ENCODE data around the gene USP44. TPM values are rescaled to one million over a fixed set of nuclear protein-coding genes. Genes with fewer than 3 reads are reported as not detected.

The USP44 gene
- total and polyA plus RNA-seq, 2 of the 13 experiments (the other 11 are each of a cell fraction or from before 2014, with no cell fraction given), result 0.05 to 0.07 TPM

DNA sequence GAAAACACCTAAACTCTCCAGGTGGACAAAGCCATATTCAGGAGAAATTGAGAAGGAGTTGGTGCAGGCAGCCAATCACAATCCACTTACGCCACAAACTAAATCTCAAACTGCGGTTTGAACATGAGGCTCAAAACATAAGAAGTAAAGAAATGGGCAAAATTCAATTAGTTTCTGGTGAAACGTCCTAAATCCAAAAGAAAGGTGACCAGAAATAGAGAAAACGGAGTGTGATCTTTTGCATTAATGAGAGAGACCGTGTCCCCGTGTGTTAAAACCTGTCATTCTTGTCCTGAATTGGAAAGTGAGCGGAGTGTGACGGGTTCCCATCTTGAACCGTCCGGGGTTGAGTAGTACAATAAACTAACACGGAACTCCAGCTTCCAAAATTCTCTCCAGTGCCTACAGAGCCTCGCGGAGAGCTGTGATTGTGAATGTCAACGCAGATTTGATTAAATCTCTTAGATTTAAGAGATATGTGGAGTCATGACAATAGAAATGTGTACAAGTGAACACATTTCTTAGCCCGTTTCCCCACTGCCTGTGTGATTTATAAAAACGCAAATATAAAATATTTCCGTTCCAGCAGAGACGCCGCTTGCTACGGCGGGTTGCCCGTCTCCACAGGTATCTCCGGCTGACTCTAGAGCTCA is 77.9 kb downstream of the USP44 start (continued):
- TF ChIP-seq, protein P1, sequence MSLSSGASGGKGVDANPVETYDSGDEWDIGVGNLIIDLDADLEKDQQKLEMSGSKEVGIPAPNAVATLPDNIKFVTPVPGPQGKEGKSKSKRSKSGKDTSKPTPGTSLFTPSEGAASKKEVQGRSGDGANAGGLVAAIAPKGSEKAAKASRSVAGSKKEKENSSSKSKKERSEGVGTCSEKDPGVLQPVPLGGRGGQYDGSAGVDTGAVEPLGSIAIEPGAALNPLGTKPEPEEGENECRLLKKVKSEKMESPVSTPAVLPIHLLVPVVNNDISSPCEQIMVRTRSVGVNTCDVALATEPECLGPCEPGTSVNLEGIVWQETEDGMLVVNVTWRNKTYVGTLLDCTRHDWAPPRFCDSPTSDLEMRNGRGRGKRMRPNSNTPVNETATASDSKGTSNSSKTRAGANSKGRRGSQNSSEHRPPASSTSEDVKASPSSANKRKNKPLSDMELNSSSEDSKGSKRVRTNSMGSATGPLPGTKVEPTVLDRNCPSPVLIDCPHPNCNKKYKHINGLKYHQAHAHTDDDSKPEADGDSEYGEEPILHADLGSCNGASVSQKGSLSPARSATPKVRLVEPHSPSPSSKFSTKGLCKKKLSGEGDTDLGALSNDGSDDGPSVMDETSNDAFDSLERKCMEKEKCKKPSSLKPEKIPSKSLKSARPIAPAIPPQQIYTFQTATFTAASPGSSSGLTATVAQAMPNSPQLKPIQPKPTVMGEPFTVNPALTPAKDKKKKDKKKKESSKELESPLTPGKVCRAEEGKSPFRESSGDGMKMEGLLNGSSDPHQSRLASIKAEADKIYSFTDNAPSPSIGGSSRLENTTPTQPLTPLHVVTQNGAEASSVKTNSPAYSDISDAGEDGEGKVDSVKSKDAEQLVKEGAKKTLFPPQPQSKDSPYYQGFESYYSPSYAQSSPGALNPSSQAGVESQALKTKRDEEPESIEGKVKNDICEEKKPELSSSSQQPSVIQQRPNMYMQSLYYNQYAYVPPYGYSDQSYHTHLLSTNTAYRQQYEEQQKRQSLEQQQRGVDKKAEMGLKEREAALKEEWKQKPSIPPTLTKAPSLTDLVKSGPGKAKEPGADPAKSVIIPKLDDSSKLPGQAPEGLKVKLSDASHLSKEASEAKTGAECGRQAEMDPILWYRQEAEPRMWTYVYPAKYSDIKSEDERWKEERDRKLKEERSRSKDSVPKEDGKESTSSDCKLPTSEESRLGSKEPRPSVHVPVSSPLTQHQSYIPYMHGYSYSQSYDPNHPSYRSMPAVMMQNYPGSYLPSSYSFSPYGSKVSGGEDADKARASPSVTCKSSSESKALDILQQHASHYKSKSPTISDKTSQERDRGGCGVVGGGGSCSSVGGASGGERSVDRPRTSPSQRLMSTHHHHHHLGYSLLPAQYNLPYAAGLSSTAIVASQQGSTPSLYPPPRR (CRISPR knock-in tag; IDR thresholded peaks at IDR 0.05; ENCODE audit: borderline replicate concordance), result no peak
- 0 out of 2 replicates have a peak, but pooled peaks have one; percentile 36 for TF ChIP-seq SMYD3 (CRISPR knock-in tag; IDR thresholded peaks at IDR 0.05)

DNA sequence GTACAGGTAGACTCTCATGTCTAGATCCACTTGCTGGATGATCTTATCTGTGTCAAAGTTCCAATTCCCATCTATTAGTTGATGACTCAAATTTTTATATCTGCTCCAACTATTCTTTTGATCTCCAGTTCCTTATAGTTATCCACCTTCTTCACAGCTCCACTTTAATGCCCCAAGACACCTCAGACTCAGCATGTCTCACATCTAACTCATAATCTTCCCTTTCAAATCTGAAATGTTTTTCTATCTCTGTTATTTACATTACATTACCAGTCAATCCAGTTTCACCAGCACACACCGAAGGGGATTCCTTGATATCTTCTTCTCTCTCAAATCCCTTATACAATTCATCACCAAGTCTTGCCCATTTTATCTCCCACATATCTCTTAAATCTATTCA is 81.0 kb downstream of the USP44 start:
- FAIRE-seq, result no peak
- no peak overlapping the region for H3K4me2 ChIP-seq (ENCODE audit: low read depth, low read length)
- TF ChIP-seq ZBTB38 (CRISPR knock-in tag; IDR thresholded peaks at IDR 0.05) (no peak), NR2F2 (IDR thresholded peaks at IDR 0.05; ENCODE audit: borderline replicate concordance, low read depth) (no peak), TOE1 (CRISPR knock-in tag; IDR thresholded peaks at IDR 0.05) (no peak), TEAD3 (CRISPR knock-in tag; optimal IDR thresholded peaks at IDR 0.05; ENCODE audit: borderline replicate concordance) (no peak), DNMT3B (CRISPR knock-in tag; conservative IDR thresholded peaks at IDR 0.05) (no peak), ZNF331 (CRISPR knock-in tag; IDR thresholded peaks at IDR 0.05) (no peak), ZKSCAN1 (IDR thresholded peaks at IDR 0.05; ENCODE audit: low read length) (no peak), RFXANK (CRISPR knock-in tag; IDR thresholded peaks at IDR 0.05) (no peak)
- TF ChIP-seq, protein P2, sequence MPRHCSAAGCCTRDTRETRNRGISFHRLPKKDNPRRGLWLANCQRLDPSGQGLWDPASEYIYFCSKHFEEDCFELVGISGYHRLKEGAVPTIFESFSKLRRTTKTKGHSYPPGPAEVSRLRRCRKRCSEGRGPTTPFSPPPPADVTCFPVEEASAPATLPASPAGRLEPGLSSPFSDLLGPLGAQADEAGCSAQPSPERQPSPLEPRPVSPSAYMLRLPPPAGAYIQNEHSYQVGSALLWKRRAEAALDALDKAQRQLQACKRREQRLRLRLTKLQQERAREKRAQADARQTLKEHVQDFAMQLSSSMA (CRISPR knock-in tag; IDR thresholded peaks at IDR 0.05), result no peak
- TF ChIP-seq, protein P3, sequence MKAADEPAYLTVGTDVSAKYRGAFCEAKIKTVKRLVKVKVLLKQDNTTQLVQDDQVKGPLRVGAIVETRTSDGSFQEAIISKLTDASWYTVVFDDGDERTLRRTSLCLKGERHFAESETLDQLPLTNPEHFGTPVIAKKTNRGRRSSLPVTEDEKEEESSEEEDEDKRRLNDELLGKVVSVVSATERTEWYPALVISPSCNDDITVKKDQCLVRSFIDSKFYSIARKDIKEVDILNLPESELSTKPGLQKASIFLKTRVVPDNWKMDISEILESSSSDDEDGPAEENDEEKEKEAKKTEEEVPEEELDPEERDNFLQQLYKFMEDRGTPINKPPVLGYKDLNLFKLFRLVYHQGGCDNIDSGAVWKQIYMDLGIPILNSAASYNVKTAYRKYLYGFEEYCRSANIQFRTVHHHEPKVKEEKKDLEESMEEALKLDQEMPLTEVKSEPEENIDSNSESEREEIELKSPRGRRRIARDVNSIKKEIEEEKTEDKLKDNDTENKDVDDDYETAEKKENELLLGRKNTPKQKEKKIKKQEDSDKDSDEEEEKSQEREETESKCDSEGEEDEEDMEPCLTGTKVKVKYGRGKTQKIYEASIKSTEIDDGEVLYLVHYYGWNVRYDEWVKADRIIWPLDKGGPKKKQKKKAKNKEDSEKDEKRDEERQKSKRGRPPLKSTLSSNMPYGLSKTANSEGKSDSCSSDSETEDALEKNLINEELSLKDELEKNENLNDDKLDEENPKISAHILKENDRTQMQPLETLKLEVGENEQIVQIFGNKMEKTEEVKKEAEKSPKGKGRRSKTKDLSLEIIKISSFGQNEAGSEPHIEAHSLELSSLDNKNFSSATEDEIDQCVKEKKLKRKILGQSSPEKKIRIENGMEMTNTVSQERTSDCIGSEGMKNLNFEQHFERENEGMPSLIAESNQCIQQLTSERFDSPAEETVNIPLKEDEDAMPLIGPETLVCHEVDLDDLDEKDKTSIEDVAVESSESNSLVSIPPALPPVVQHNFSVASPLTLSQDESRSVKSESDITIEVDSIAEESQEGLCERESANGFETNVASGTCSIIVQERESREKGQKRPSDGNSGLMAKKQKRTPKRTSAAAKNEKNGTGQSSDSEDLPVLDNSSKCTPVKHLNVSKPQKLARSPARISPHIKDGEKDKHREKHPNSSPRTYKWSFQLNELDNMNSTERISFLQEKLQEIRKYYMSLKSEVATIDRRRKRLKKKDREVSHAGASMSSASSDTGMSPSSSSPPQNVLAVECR (CRISPR knock-in tag; IDR thresholded peaks at IDR 0.05; ENCODE audit: borderline replicate concordance), result no peak
- TF ChIP-seq, protein P4, sequence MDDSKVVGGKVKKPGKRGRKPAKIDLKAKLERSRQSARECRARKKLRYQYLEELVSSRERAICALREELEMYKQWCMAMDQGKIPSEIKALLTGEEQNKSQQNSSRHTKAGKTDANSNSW (CRISPR knock-in tag; IDR thresholded peaks at IDR 0.05; ENCODE audit: borderline replicate concordance), result no peak

More for the DNA sequence above, 81.0 kb downstream of the USP44 start:
- CTCF ChIA-PET (ENCODE audit: low intra/inter-chr PET ratio, low total read pairs), result no interaction called here
- peaks cover 2% of the 10 kb centered on the region; the same call in 1 of the 2 replicates for H4K20me1 ChIP-seq (ENCODE audit: insufficient read depth, low read length)
- H2AFZ ChIP-seq (ENCODE audit: low read length), result no peak overlapping the region
- WGBS (ENCODE audit: low lambda C conversion rate), result 61% methylated on average over 1 of the region's 1 CpG
- H3K9ac ChIP-seq (ENCODE audit: insufficient read depth, low read depth, low read length), result no peak overlapping the region
- intact Hi-C loops (cut with micrococcal nuclease; ENCODE audit: unreplicated experiment), result loop anchor here (5.0 kb wide), 1 partner anchor 133 kb away; no protein-coding TSS in a partner anchor
- H3K4me1 ChIP-seq (ENCODE audit: insufficient read depth, low read length), result peaks cover under 1% of the 10 kb centered on the region; the same call in 1 of the 2 replicates
- no TSS peak for BruUV-seq (replicated peaks)
- H3K9me3 ChIP-seq (ENCODE audit: low read length), result no peaks in the 10 kb centered on the region
- ATAC-seq, result no peak
- no peaks in the 10 kb centered on the region; a peak in 1 of 5 replicates for H3K27me3 ChIP-seq (ENCODE audit: control insufficient read depth in 1 of 2, insufficient read depth in 2 of 2, low read length in 2 of 2)
- no peak overlapping the region for H3K4me3 ChIP-seq (replicated peaks in 1 of 3; ENCODE audit: insufficient read depth in 1 of 3, low read depth in 2 of 3, low read length in 3 of 3)
- H3K79me2 ChIP-seq (ENCODE audit: insufficient read depth, low read length), result peaks cover 14% of the 10 kb centered on the region
- no peak overlapping the region for H3K27ac ChIP-seq (ENCODE audit: extremely low read length, insufficient read depth, low read length)
- no peak for DNase-seq (ENCODE audit: low spot score)
- no peaks in the 10 kb centered on the region for H3K36me3 ChIP-seq (replicated peaks in 1 of 2; ENCODE audit: control insufficient read depth in 1 of 2, insufficient read depth in 2 of 2, low read length in 2 of 2)
- in situ Hi-C loops (cut with HindIII; ENCODE audit: extremely low pct_ligation_motif_present, low pct_unique_long_range_greater_than_20kb), result no loop called here
- POLR2A ChIA-PET, result no interaction called here

Measured in HepG2 (cell line).